ENCODE data around the gene STX11. TPM values are rescaled to one million over a fixed set of nuclear protein-coding genes. Genes with fewer than 3 reads are reported as not detected.

Gene STX11
- total and polyA plus RNA-seq, 10 donors: 5.9 to 76.0 (median 42.0) TPM

- DNase-seq: no peak
- Histone ChIP-seq H3K27ac (no peak overlapping the region), H3K36me3 (no peaks in the 10 kb centered on the region), H3K27me3 (replicated peaks in 1 of 7) (no peaks in the 10 kb centered on the region), H3K4me3 (no peak overlapping the region), H3K4me1 (peaks cover 0 to 4% (median 0%) of the 10 kb centered on the region in 6 donors), H3K9me3 (no peaks in the 10 kb centered on the region)
- intact Hi-C loops (cut with DNase I; ENCODE audit: low total_unique reads): no loop called here
- TF ChIP-seq POLR2AphosphoS5 (IDR thresholded peaks at IDR 0.05) (no peak), CTCF (IDR thresholded peaks at IDR 0.05 in 8 of 11, conservative IDR thresholded peaks at IDR 0.05 in 3 of 11) (no peak), POLR2A (IDR thresholded peaks at IDR 0.05) (no peak)
- WGBS, 5 donors: 75 to 87% (median 81%) methylated on average over 5 of the region's 5 CpGs
These were observed 17.0 kb upstream of the STX11 start for GRCh38 chr6:144133225-144133821.

GRCh38 chr6:144134176-144134575 is 16.1 kb upstream of the STX11 start:
- H3K4me3 ChIP-seq: no peak overlapping the region
- no peaks in the 10 kb centered on the region for H3K27me3 ChIP-seq (replicated peaks in 1 of 7)
- WGBS, 5 donors: 85 to 93% (median 90%) methylated on average over 2 of the region's 2 CpGs
- no peak for DNase-seq
- H3K4me1 ChIP-seq: peaks cover 0 to 8% (median 0%) of the 10 kb centered on the region in 6 donors
- TF ChIP-seq POLR2A (IDR thresholded peaks at IDR 0.05) (no peak), POLR2AphosphoS5 (IDR thresholded peaks at IDR 0.05) (no peak), CTCF (IDR thresholded peaks at IDR 0.05 in 8 of 11, conservative IDR thresholded peaks at IDR 0.05 in 3 of 11) (no peak)
- no peaks in the 10 kb centered on the region for H3K9me3 ChIP-seq
- no peaks in the 10 kb centered on the region for H3K36me3 ChIP-seq
- H3K27ac ChIP-seq: no peak overlapping the region
- intact Hi-C loops (cut with DNase I; ENCODE audit: low total_unique reads): no loop called here

GRCh38 chr6:144134737-144135136 is 15.6 kb upstream of the STX11 start:
- H3K27me3 ChIP-seq (replicated peaks in 1 of 7): no peaks in the 10 kb centered on the region
- no peak overlapping the region for H3K27ac ChIP-seq
- no peak for DNase-seq
- WGBS, 5 donors: 55 to 77% (median 62%) methylated on average over 2 of the region's 2 CpGs
- no peaks in the 10 kb centered on the region for H3K9me3 ChIP-seq
- TF ChIP-seq CTCF (IDR thresholded peaks at IDR 0.05 in 8 of 11, conservative IDR thresholded peaks at IDR 0.05 in 3 of 11) (no peak), POLR2AphosphoS5 (IDR thresholded peaks at IDR 0.05) (no peak), POLR2A (IDR thresholded peaks at IDR 0.05) (no peak)
- H3K4me1 ChIP-seq: peaks cover 0 to 13% (median 0%) of the 10 kb centered on the region in 6 donors
- H3K36me3 ChIP-seq: no peaks in the 10 kb centered on the region
- intact Hi-C loops (cut with DNase I; ENCODE audit: low total_unique reads): no loop called here
- no peak overlapping the region for H3K4me3 ChIP-seq

- Histone ChIP-seq H3K9me3 (no peaks in the 10 kb centered on the region), H3K27ac (no peak overlapping the region), H3K4me1 (peaks cover 0 to 26% (median 5%) of the 10 kb centered on the region in 6 donors), H3K36me3 (no peaks in the 10 kb centered on the region), H3K4me3 (no peak overlapping the region), H3K27me3 (replicated peaks in 1 of 7) (no peaks in the 10 kb centered on the region)
- intact Hi-C loops (cut with DNase I; ENCODE audit: low total_unique reads): no loop called here
- DNase-seq: no peak
- TF ChIP-seq POLR2AphosphoS5 (IDR thresholded peaks at IDR 0.05) (no peak), POLR2A (IDR thresholded peaks at IDR 0.05) (no peak), CTCF (IDR thresholded peaks at IDR 0.05 in 8 of 11, conservative IDR thresholded peaks at IDR 0.05 in 3 of 11) (no peak)
- 87 to 92% (median 88%) methylated on average over 4 of the region's 4 CpGs for WGBS, 5 donors
These were observed 11.8 kb upstream of the STX11 start for GRCh38 chr6:144138542-144138941.

Measured in spleen (tissue), 11 donors.